IPS DF 4.7 (cell line): Measurements from ENCODE around the gene CLASP2.
"Not testable (repeated sequence)": the region's sequence is repeated elsewhere in the genome, so short reads cannot be mapped to it uniquely, and the experiment has no call there.

ENCODE experiments used
- DNase-seq: peaks from one replicate; pipeline ENCODE4 v3.0.0-alpha.2; 2013; ENCODE audit warnings: low spot score; ENCODE audit errors: extremely low read depth

CLASP2 gene

DNA sequence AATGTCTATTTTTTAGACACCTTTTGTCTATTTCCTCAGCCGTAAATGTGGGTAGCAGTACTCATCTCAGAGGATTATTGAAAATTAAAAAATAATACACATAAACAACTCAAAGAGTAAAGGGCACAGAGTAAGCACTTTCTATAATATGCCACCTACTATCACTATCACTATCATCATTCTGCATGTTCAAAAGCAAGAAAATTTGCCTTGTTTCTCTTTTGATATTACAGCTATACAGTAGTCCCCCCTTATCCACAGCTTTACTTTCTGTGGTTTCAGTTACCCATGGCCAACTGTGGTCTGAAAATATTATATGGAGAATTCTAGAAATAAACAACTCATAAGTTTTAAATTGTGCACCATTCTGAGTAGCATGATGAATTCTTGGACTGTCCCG lies 27.7 kb downstream of the CLASP2 start:
- DNase-seq = no peak

DNA sequence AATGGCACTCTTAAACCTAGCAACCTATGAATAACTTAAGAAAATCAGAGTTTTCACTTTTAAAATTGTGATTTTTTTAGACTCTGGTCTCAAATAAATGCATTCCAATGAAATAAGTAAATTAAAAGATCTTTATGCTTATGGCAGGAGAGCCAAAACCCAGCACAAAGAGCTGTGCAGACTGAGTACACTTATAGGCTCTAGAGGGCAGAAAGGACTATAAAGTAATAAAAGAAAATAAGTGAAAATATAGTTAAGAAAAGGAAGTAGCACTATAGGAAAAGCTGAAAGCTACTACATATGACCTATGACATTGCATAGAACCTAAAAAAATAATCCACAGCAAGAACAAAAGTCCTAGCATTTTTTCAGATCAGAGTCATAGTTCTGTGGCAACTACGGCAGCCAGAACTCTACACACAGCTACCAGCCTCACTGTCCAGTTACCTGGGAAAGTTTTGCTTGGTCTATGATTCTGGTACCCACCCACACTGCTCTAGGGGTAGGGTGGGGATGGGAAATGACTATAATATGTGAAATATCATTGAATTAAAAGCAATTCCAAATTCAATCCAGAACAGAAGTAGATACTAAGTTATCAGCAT lies 30.5 kb downstream of the CLASP2 start:
- no peak for DNase-seq

DNA sequence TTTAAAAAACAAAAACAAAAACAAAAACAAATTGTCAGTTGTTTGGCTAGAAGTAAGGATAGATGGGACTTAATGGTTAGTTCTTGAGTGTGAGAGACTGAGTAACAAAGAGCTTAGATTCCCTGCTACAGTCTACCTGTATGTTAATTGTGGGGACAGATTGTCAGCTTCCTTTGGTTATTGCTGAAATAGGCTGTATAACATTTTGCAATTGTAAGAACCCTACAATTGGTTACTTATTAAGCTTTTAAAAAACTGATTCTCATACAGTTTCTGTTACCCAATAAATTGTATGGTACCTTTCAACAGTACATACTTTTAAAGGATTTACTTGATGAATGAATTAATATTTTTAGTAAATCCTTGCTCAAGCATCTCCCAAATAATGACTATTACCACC lies 35.3 kb downstream of the CLASP2 start:
- DNase-seq = no peak

DNA sequence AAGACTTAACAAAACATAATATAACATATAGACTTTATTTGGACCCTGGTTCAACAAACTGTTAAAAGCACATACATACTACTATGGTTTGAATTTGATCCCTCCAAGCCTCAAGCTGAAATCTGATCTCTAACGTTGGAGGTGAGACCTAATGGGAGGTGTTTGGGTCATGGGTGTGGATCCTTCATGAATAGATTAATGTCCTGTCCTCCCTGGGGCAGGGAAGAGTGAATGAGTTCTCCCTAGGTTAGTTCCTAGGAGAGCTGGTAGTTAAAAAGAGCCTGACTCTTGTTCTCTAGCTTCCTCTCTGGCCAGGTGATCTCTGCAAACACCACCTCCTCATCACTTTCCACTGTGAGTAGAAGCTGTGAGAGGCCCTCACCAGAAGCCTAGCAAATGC lies 36.4 kb downstream of the CLASP2 start:
- DNase-seq = no peak

DNA sequence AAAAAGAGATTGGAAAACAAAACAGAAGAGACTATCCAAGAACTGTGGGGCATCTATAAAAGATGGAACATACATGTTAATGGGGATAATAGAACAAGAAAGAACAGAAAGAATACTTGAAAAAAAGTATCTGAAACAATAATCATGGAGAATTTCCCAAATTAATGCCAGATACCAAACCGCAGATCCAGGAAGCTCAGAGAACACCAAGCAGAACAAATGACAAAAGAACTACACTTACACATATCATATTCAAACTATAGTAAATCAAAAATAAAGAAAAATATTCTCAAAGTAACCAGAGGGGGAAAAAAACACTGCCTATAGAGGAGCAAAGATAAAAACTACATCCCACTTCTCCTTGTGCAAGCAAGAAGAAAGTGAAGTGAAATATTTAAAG lies 40.0 kb downstream of the CLASP2 start:
- DNase-seq = no peak

DNA sequence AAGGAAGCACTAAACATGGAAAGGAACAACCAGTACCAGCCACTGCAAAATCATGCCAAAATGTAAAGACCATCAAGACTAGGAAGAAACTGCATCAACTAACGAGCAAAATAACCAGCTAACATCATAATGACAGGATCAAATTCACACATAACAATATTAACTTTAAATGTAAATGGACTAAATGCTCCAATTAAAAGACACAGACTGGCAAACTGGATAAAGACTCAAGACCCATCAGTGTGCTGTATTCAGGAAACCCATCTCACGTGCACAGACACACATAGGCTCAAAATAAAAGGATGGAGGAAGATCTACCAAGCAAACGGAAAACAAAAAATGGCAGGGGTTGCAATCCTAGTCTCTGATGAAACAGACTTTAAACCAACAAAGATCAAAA lies 44.6 kb downstream of the CLASP2 start:
- not testable (repeated sequence) for DNase-seq

DNA sequence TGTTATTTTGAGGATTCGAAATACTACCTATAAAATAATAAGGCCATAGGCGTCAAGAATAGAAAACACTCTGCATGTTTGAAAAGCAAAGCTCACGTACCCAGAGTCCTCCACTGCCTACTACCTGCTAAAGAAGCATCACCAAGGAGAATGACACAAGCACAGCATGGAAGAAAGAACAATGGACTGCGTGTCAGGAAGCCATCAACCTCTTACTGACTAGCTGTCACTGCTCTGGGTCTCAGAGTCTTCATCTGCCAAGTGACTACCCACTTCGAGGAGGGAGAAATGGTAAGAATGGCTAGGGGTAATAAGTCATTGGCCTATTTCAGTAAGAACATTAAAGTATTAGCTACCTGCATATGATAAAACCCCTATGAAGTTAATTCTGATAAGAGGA lies 49.4 kb downstream of the CLASP2 start:
- no peak for DNase-seq

DNA sequence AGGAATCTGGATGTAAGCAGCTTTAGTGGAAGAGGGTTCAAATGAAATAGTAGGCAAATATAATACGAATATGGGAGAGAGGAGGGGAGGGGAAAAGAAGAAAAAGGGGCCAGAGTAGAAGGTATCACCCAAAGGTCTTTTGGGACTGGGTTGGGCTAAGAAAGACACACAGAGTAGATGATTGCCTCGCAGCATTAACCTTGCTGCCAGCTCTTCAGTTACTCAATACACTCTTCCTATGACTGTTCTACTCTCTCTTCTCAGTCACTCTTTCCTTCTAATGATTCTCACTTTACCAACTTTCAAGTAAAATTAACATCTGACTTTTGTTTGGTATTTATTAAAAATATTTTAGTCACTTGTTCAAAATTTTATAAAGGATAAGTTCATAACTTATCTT lies 52.8 kb downstream of the CLASP2 start:
- no peak for DNase-seq

DNA sequence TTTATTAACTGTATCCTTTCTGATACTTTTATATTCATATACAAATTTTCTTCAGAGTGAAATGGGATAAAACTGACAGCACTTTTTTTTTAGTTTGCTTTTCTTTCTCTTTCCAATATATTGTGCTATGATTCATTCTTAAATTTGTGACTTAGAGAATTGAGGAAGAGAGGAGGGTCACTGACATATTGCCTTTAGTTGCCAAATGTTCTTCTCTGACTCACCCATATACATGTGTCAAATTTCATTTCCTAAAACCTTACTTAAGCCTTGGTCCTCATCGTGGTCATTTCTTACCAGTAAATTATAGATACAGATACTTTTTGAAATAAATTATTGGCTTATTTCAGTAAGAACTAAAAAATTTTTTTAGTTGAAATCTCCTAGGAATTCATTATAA lies 53.9 kb downstream of the CLASP2 start:
- no peak for DNase-seq

DNA sequence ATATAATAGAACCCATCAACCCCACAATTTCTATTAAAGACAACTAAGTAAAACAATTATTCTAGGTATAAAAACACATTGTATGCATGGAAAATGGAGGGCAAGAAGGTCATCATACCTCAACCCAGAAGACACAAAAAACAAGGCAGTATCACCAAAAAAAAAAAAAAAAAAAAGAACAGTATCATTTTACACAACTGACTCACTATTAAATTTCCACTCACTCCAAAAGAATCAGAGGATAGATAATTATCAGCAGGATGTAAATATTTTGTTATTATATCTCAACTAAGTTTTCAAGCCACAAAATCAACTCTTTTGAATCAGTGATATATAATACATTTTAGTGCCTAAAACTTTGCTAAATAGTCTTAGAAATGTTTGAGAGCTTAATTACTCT lies 55.0 kb downstream of the CLASP2 start:
- DNase-seq = no peak

DNA sequence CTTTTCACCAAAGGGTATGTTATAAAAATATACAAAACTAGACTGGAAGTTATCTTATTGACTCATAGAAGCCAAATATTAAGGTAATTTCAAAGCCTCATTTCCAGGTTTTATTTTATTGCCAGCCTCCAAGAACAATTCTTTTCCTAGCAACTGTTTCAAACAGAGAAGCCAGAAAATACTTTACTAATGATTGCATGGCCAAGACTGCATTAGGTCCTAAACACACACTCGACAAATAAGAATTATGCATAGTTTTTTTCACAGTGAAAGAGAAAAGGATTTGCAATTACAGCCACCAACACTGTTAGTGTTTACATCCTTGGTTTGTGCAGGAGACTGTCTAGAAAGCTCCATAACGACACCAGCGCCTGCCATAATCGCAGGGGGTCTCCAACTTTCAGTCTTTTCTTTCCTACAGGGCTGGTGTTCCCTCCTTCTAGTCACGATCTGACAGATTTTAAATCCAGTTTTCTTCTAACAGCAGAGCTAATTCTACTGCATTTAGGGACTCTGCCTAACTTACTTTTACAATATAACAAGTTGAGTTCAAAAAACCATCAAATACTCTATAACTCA lies 58.1 kb downstream of the CLASP2 start:
- DNase-seq = no peak

DNA sequence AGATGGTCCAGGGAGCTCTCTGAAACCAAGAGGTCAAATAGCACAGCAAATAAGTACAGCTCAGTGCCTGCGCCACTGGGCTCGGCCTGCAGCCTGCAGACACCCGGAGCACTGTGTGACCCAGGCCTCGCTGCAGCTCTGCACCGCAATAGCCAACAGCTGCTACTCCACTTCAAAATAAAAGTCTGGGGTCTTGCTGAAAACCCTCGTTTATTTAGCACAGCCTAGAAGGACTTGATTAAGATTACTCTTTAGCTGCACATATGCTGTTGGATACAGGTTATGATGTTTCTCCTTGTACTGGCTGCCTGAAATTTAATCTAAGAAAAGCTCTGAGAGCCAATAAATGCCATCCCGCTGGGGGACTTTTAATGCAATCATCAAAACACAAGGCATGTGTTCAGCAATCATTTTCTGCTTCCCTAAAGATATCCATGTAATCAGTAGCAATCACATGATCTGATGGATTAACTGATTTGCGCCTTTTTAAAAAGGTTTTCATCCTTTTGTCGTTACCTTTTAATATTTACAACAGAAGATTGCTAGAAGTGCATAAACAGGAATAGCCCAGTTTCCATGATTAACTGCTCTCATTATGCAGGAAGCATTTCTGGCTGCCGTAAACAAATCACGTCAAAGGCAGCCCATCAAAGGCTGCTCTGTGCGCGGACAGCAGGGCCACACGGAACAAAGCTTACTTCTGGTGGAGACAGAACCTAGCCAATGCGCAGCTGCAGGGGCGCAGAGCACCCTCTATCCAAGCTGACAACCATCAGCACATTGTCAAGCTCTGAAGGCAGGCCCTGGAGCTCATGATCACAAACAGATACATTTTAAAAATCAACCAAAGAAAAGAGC lies 58.8 kb downstream of the CLASP2 start:
- DNase-seq = peak; percentile 30

DNA sequence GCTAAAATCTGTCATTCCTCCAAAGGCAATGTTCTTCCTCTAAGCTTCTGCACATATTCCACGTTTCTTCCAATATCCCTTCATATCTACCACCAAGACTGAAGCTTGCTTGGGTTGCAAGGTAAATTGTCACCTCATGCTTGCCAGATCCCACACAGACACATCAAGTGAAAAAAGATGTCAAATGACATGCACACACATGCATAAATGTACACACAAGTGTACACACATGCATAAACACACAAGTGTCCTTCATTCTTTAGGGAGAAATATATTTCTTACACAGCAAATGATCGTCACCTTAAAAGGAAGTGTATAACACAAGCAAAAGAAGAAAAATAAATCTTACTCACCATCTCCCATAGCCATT lies 59.4 kb downstream of the CLASP2 start:
- DNase-seq = no peak

DNA sequence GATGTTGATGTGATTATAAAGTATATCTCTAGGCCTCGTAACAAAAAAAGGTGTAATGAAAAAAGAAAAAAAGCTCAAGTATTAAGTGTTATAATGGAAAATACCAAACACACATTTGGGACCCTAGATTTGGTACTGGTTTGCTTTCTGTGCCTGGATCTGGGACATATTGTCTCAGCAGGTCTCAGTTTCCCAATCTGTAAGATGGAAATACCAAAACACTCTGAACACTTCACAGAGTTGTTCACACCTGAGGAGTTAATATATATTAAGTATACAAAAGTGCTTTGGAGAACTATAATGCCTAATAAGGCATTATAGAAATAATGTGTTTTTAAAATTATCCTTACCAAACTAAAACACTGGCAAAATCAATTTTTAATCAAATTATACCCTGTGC lies 60.0 kb downstream of the CLASP2 start:
- no peak for DNase-seq

DNA sequence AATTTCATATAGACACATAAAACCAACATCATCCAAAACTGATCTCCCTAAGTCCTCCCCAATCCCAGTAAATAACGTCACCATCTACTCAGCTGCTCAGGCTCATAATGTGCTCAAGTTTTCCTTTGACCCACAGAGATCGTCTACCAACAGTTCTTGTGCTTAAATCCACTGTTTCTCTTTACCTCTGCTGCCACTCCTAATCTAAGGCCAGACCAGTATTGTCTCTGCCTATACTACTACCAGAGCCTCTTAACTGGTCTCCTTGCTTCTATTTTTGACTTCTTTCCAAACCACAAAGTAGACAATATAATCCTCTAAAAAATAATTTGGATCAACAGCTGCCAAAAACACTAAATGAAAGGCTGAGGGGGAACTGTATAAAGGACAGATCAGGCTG lies 65.3 kb downstream of the CLASP2 start:
- DNase-seq = no peak

DNA sequence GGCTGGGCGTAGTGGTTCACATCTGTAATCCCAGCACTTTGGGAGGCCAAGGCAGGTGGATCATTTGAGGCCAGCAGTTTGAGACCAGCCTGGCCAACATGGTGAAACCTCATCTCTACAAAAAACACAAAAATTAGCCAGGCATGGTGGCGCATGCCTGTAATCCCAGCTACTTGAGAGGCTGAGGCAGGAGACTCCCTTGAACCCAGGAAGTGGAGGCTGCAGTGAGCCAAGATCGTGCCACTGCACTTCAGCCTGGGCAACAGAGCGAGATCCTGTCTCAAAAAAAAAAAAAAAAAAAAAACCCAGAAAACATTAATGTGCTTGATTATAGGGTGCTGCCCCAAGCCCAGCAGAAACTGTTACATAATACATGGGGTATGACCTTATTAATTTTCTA lies 67.0 kb downstream of the CLASP2 start:
- DNase-seq = not testable (repeated sequence)

DNA sequence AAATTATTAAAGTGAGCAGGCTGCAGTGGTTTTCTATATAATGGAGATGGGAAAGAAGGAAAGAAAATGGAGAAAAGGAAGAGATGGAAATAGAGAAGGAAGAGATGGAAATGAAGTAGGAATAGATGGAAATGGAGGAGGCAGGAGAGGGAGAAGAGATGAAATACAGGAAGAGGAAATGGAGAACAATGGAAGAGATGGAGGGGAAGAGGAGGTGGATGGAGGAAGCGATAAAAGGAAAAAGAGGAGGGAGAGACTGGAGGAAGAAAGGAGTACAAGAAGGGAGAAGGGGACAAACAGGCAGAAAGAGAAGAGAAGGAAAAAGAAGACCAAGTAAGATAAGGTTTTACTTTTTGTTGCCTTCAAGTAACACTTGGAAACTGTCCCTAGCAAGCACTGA lies 67.6 kb downstream of the CLASP2 start:
- DNase-seq = no peak

DNA sequence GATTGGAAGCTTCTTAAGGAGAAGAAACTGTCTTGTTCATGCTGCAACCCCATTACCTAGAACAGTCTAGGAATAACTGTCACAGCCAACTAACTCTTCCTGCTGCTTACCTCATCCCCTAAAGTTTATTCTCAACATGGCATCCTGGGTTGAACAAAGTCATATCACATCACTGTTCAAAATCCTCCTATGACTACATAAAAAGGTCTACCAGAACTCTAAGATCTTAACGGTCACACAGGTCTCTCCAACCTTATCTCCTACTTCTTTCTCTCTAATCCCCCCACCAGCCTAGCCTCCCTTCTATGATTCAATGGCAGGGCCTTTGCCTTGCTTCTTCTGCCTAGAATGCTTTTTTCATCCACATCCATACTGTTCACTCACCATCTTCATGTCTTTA lies 69.3 kb downstream of the CLASP2 start:
- DNase-seq = no peak

DNA sequence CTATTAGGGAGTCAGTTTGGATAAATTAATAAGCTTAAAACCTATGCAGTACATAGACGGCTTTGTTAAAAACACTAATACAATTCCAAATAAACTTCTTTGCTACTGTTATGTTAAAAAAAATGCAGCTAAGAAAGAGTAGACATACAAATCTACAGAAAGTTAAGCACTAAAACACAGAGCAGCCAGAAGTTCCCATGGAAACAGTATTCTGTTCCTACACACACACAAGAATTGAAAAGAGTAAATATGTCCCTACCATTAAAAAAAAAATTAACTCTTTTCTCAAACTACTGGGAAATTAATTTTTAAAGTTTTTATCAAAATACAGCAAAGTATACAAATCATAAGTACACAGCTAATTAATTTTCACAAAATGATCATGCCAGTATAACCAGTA lies 71.6 kb downstream of the CLASP2 start:
- no peak for DNase-seq

DNA sequence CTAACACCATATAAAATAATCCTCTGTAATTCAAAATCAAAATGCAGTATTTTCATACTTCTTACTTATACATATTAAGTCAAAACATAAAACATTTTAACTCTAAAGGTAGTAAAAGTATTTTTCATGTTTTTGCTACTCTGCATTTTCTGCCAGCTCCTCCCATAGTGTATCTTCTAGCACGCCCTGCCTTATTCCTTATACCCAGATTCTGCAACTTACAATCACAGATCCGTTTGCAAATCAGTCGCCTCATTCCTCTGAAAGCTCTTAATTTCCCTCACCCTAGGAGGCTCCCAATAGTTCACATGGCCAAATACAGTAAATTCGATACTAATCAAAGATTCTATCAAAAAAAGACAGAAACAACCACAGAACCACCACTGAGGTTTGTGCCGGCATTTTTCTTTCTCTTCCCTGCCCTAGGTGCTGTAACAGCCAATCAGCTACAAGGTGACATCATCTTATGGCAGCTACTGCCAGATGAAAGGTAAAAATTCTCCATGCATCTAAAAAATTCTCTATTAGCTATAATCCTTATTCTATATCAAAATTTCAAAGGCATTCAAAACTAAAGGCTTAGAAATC lies 72.9 kb downstream of the CLASP2 start:
- DNase-seq = no peak

DNA sequence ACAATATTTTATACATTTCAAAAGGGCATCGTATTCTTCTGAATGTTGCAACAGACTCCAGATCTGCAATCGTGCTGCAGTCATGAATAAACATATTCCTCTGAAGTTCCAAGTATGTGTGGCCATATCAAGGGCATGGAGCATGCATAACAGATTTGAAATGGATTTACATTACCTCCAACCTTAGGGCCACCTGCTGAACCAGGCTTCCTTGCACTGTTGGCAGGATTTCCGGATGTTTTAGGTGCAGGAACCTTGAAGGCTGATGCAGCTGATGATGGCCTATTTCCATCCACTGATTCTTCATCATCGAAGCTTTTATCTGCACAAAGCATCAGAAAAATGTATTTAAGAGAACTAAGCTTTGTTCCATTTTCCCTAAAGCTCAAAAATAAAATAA lies 73.5 kb downstream of the CLASP2 start:
- no peak for DNase-seq

DNA sequence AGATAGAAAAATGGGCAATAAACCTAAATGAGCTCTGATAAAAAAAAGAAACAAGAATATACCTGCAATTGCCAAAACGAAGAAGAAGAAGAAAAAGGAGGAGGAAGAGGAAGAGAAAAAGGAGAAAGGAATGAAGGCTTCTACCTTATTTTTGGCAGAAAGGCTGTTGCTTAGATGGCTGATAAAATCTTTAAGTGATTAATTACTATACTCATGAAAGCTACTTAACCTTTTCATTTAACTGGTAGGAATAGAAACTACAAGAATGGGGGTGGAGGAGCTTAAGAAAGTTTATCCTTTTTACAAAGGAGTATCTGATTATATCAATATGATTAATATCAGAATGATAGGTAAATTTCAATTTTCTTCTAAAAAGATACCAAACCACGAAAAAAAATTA lies 75.2 kb downstream of the CLASP2 start:
- no peak for DNase-seq

DNA sequence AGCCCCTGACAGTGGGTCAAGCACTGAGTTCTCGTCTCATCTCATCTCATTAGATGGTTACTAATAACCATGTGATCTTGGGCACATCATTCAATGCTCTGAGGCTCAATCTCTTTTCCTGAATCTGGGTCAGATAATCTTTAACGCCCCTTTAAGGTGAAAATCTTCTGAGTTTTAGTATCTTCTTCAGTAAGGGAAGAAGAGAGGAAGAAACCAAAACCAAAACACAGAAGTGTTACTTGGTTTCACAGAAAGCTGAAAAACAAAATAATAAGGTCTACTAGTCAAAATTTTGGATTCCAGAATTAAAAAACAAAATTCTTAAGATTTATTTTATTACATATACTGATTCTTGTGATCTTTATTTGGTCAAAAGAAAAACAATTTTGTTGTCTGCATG lies 78.2 kb downstream of the CLASP2 start:
- no peak for DNase-seq
